Left lung (tissue), 10 donors: ENCODE measurements around the gene ADIRF. TPM values are rescaled to one million over a fixed set of nuclear protein-coding genes. Genes with fewer than 3 reads are reported as not detected.
"Not testable (repeated sequence)": the region's sequence is repeated elsewhere in the genome, so short reads cannot be mapped to it uniquely, and the experiment has no call there.

ENCODE experiments used
- ATAC-seq: fragments of 200-7000 bp; cut with Tn5 transposase; one replicate; pipeline ENCODE4 v1.9.1; 2020; ENCODE audit warnings: moderate library complexity
- DNase-seq, 4 donors: peaks; one replicate each; pipeline ENCODE4 v3.0.0-alpha.2; 2013 to 2020
- H3K27ac ChIP-seq, 2 donors: fragments of 200-600 bp; sonication (generic) in 1 of 2; one replicate each; pipeline versions ENCODE4 v1.5.0 to v1.8.0; 2020 to 2021
- H3K27me3 ChIP-seq, 2 donors: fragments of 200-600 bp; sonication (generic) in 1 of 2; one replicate each; pipeline versions ENCODE4 v1.5.0 to v1.8.0; 2020 to 2021
- H3K36me3 ChIP-seq, 2 donors: fragments of 200-600 bp; sonication (generic) in 1 of 2; one replicate each; pipeline versions ENCODE4 v1.5.0 to v1.8.0; 2020 to 2021
- H3K4me1 ChIP-seq, 2 donors: fragments of 200-600 bp; one replicate each; pipeline ENCODE4 v1.8.0; 2021
- H3K4me3 ChIP-seq, 2 donors: fragments of 200-600 bp; sonication (generic) in 1 of 2; one replicate each; pipeline versions ENCODE4 v1.5.0 to v1.8.0; 2020 to 2021; ENCODE audit warnings: mild to moderate bottlenecking in 1 of 2
- H3K9me3 ChIP-seq, 2 donors: fragments of 200-600 bp; sonication (generic) in 1 of 2; one replicate each; pipeline versions ENCODE4 v1.5.0 to v1.8.0; 2020 to 2021
- intact Hi-C, 2 donors: fragments of 100-400 bp; cut with DNase I; formaldehyde crosslinking; loops; one replicate each; pipeline versions ENCODE4 v1.11.2 to v1.14.2; 2022
- polyA plus RNA-seq, 6 donors: library from polyadenylated mRNA; unstranded; fragments of 120-200 nt; gene quantifications; one replicate each; pipeline ENCODE4 v1.2.1, GENCODE V29; 2013; ENCODE audit not compliant: insufficient read length in 6 of 6
- total RNA-seq, 2 donors: library from RNA; stranded (reverse); fragmentation: NEBNext Ultra II Directional; extraction: Animal tissue kit (Norgen Biotek cat#: 25700); gene quantifications; one replicate each; pipeline ENCODE4 v1.2.1, GENCODE V29; 2021
- donor health status: DM: no; HTN: yes; CAD: no.
- donor health status: DM: no; HTN: no; CAD: no.

ADIRF gene
- total and polyA plus RNA-seq, 8 donors: 8.0 to 94.1 (median 17.9) TPM

GRCh38 chr10:87019504-87019903, 51.2 kb downstream of the ADIRF start:
- H3K27ac ChIP-seq, DNase-seq, H3K27me3 ChIP-seq, H3K9me3 ChIP-seq, intact Hi-C loops, H3K4me3 ChIP-seq, H3K4me1 ChIP-seq, ATAC-seq, H3K36me3 ChIP-seq: not testable (repeated sequence)

DNA sequence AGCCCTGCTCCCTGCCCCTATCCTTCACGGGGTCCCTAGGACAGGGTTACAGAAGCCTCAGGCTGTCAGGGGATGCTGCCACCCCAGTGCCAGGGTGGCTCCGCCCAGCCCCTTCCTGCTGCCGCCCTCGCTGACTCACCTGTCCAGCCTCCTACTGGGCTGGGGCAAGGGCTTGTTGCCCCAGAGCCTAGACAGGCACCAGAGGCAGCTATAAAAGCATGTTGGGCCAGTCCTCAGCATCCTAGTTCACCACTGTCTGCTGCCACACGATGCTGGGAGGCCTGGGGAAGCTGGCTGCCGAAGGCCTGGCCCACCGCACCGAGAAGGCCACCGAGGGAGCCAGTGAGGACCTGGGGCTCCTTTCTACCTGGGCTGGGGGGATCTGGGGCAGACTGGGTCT, 51.8 kb downstream of the ADIRF start, which contains the start of gene FAM25A:
TSS of gene FAM25A (plus strand) at position 239 of the 400 bp plus-strand sequence. CDS start at position 270, 31 bp downstream.
- H3K27ac ChIP-seq, H3K9me3 ChIP-seq, DNase-seq, H3K4me1 ChIP-seq, intact Hi-C loops, ATAC-seq, H3K36me3 ChIP-seq, H3K4me3 ChIP-seq, H3K27me3 ChIP-seq: not testable (repeated sequence)

Other genes starting within 250 kb of the ADIRF start
- 10 to 100 TPM; 33.4 to 47.9 TPM for gene BMPR1A, start 211.9 kb upstream of the ADIRF start, total RNA-seq
- gene BMPR1A, start 211.9 kb upstream of the ADIRF start, polyA plus RNA-seq: 10 to 100 TPM; 67.6 to 87.2 (median 78.6) TPM
- 10 to 100 TPM; 20.6 to 41.8 TPM for gene MMRN2, start 10.9 kb upstream of the ADIRF start, total RNA-seq
- gene MMRN2, start 10.9 kb upstream of the ADIRF start, polyA plus RNA-seq: 10 to 100 TPM; 29.3 to 33.8 (median 30.2) TPM
- gene SNCG, start 9.9 kb upstream of the ADIRF start, total RNA-seq: 10 to 100 TPM in 1 of 2 donors, 1 to 10 TPM in 1; 4.3 to 15.0 TPM
- gene SNCG, start 9.9 kb upstream of the ADIRF start, polyA plus RNA-seq: 1 to 10 TPM; 3.7 to 6.8 (median 5.5) TPM
- gene FAM25A, start 51.8 kb downstream of the ADIRF start, total RNA-seq: not detected
- not detected for gene FAM25A, start 51.8 kb downstream of the ADIRF start, polyA plus RNA-seq
- 100 to 1,000 TPM in 1 of 2 donors, 10 to 100 TPM in 1; 92.2 to 126 TPM for gene GLUD1, start 126.4 kb downstream of the ADIRF start, total RNA-seq
- 10 to 100 TPM; 89.0 to 98.1 (median 95.3) TPM for gene GLUD1, start 126.4 kb downstream of the ADIRF start, polyA plus RNA-seq
- 10 to 100 TPM; 24.9 to 34.4 TPM for gene SHLD2, start 126.7 kb downstream of the ADIRF start, total RNA-seq
- gene SHLD2, start 126.7 kb downstream of the ADIRF start, polyA plus RNA-seq: 10 to 100 TPM; 27.3 to 33.4 (median 30.9) TPM